Measurements from ENCODE around the gene HJURP.

DNA sequence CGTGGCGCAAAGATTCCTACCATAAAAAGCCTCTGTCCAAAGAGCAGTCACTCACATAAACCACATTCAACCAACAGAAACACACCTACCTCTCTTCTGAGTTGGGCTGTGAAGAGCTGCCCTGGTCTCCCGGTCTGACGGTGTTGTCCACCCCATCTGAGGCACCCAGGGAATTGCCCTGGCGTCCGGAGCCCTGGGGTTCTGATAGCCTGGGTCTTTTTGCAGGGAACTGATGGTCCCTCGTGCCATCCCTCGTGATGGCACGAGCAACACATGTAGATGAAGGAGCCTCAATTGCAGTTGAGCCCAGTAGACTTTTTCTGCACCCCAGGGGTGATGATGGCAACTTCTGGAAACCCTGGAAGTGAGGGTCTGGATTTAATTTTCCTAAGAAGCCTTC lies 13.8 kb downstream of the HJURP start:
- TF ChIP-seq CTCF (conservative IDR thresholded peaks at IDR 0.05; ENCODE audit: low read length): no peak
- TF ChIP-seq EZH2phosphoT487 (IDR thresholded peaks at IDR 0.05; ENCODE audit: borderline replicate concordance): no peak
